MCF 10A (cell line): Measurements from ENCODE around the gene ACOXL. TPM values are rescaled to one million over a fixed set of nuclear protein-coding genes. Genes with fewer than 3 reads are reported as not detected.

ENCODE experiments used
- BruUV-seq: library from RNA; stranded (reverse); fragments of 400-500 nt; replicated peaks from 2 replicates; lab custom pipeline; 2021; lab: Mats Ljungman, UMichigan
- CTCF ChIA-PET: fragments of 300-600 bp; sonication (Branson Sonifier 250); formaldehyde crosslinking; extraction: SDS; loops from one replicate; lab custom pipeline; 2021; ENCODE audit warnings: antibody characterized with exemption, inconsistent platforms; lab: Yijun Ruan, JAX
- POLR2A ChIA-PET: fragments of 300-600, 350-650 bp; sonication (Branson Sonifier 250); formaldehyde crosslinking; extraction: SDS; loops from one replicate; lab custom pipeline; 2020; ENCODE audit warnings: antibody characterized with exemption, inconsistent platforms; lab: Yijun Ruan, JAX
- DNase-seq: peaks from one replicate; pipeline ENCODE4 v3.0.0-alpha.2; 2018; ENCODE audit not compliant: unreplicated experiment
- H3K27ac Mint-ChIP-seq: one replicate; pipeline ENCODE4 v1.8.0; 2022; ENCODE audit warnings: mild to moderate bottlenecking, low read depth, mixed read lengths; ENCODE audit not compliant: unreplicated experiment
- H3K27me3 Mint-ChIP-seq: one replicate; pipeline ENCODE4 v1.8.0; 2022; ENCODE audit warnings: mixed read lengths; ENCODE audit not compliant: insufficient read depth, unreplicated experiment
- H3K36me3 Mint-ChIP-seq: one replicate; pipeline ENCODE4 v1.8.0; 2022; ENCODE audit warnings: mild to moderate bottlenecking, moderate library complexity, mixed read lengths; ENCODE audit not compliant: insufficient read depth, unreplicated experiment
- H3K4me1 Mint-ChIP-seq: one replicate; pipeline ENCODE4 v1.8.0; 2022; ENCODE audit warnings: mixed read lengths; ENCODE audit not compliant: insufficient read depth, unreplicated experiment
- H3K4me3 Mint-ChIP-seq: one replicate; pipeline ENCODE4 v1.8.0; 2022; ENCODE audit warnings: mild to moderate bottlenecking, moderate library complexity, mixed read lengths; ENCODE audit not compliant: unreplicated experiment
- H3K9me3 Mint-ChIP-seq: one replicate; pipeline ENCODE4 v1.8.0; 2022; ENCODE audit warnings: mixed read lengths; ENCODE audit not compliant: unreplicated experiment
- intact Hi-C: fragments of 100-400 bp; cut with micrococcal nuclease; formaldehyde crosslinking; loops from 2 replicates; pipeline ENCODE4 v1.14.1; 2022
- total RNA-seq: library from RNA; stranded (reverse); gene quantifications from 2 replicates; pipeline ENCODE4 v1.2.3, GENCODE V29; 2022
- TF ChIP-seq, protein P1 (sequence below): fragments of 200-600 bp; IDR thresholded peaks from one replicate; pipeline ENCODE4 v1.8.0; 2022; ENCODE audit warnings: antibody characterized with exemption, mild to moderate bottlenecking; ENCODE audit not compliant: unreplicated experiment

Gene ACOXL
- total RNA-seq, 1 experiment from 2014 or later: not detected

DNA sequence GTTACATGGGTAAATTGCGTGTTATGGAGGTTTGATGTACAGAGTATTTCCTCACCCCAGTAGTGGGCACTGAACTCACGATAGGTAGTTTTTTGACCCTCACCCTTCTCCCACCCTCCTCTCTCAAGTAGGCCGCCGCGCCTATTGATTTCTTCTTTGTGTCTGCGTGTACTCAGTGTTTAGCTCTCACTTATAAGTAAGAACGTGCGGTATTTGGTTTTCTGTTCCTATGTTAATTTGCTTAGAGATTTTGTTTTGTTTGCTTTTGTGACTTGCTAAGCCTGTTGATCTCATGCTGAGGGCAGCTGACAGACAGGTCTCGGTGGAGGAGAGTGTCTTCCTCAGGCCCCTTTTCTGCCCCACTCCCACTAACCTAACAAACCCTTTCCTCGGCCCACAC lies 36.2 kb downstream of the ACOXL start:
- no peak for DNase-seq
- Mint-ChIP-seq H3K27me3 (peaks cover 35% of the 10 kb centered on the region), H3K4me3 (no peak overlapping the region), H3K36me3 (no peaks in the 10 kb centered on the region), H3K4me1 (peaks cover 8% of the 10 kb centered on the region), H3K27ac (no peak overlapping the region), H3K9me3 (no peaks in the 10 kb centered on the region)
- BruUV-seq: no TSS peak
- TF ChIP-seq, protein P1, sequence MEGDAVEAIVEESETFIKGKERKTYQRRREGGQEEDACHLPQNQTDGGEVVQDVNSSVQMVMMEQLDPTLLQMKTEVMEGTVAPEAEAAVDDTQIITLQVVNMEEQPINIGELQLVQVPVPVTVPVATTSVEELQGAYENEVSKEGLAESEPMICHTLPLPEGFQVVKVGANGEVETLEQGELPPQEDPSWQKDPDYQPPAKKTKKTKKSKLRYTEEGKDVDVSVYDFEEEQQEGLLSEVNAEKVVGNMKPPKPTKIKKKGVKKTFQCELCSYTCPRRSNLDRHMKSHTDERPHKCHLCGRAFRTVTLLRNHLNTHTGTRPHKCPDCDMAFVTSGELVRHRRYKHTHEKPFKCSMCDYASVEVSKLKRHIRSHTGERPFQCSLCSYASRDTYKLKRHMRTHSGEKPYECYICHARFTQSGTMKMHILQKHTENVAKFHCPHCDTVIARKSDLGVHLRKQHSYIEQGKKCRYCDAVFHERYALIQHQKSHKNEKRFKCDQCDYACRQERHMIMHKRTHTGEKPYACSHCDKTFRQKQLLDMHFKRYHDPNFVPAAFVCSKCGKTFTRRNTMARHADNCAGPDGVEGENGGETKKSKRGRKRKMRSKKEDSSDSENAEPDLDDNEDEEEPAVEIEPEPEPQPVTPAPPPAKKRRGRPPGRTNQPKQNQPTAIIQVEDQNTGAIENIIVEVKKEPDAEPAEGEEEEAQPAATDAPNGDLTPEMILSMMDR: no peak
- intact Hi-C loops: no loop called here
- CTCF ChIA-PET: interaction anchor here (1.9 kb wide), 1 partner anchor 13 kb away, joined by 9 read pairs; no protein-coding TSS in a partner anchor
- POLR2A ChIA-PET: no interaction called here

DNA sequence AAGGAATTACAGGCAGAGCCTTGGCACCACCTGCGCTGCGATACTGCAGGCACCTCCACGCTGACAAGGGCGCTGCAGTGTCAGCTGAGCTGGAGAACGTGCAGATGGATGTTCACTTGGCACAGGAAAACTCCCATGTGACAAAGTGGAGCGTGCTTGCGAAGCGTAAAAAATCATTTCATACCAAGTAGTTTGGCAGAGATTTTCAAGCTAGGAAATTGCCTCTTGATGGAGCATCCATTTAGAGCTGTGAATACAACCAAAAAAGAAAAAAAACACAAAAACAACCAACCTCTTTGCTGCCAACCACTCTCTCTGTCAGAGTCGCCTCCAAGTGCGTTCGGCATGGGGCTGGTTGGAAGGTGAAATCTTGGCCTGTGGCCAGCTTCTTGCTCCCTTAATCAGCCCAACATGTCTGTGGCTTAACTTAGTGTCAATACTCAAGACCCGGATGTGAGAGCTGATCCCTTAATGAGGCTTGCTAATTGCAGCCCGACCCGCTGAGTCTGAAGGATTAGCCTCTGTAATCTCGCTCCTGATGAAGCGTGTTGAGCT lies 38.1 kb downstream of the ACOXL start:
- CTCF ChIA-PET: interaction anchor here (0.6 to 1.3 kb wide), 2 partner anchors 15 to 350 kb away, joined by 3 to 4 read pairs; no protein-coding TSS in a partner anchor

DNA sequence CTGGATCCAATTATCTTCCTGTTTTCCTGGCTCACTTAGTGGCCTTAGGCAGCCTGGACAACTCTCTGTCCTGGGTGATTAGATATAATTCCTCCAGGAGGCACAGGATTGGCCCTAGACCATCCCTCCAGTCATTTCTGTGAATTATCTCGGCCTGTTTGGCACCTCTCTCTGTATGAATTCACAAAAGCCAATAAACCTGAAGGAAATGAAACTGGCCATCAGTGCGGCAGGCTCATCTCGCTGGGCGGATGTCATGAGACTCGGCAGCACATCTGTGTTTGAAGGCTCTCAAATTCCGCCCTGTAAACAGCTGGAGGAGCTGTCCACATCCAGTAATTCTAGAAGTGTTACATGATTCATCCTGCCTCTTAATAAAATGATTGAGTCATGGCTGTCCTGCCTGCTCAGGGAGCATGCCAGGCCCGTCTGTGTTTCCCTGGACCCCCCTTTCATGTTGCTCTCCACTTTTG lies 38.6 kb downstream of the ACOXL start:
- Mint-ChIP-seq H3K27ac (no peak overlapping the region), H3K9me3 (no peaks in the 10 kb centered on the region), H3K27me3 (peaks cover 55% of the 10 kb centered on the region), H3K4me1 (peaks cover 8% of the 10 kb centered on the region), H3K4me3 (peak overlapping the region; percentile 16), H3K36me3 (no peaks in the 10 kb centered on the region)
- TF ChIP-seq, protein P1: no peak
- DNase-seq: peak; percentile 52
- CTCF ChIA-PET: interaction anchor here (0.6 to 1.3 kb wide), 4 partner anchors 14 to 349 kb away, joined by 3 to 4 read pairs (median 4); no protein-coding TSS in a partner anchor
- no TSS peak for BruUV-seq
- intact Hi-C loops: no loop called here
- POLR2A ChIA-PET: interaction anchor here (0.7 to 1.1 kb wide), 3 partner anchors 18 to 253 kb away, joined by 4 read pairs; no protein-coding TSS in a partner anchor

More for the DNA sequence above, 38.1 kb downstream of the ACOXL start:
- H3K27ac Mint-ChIP-seq: no peak overlapping the region
- peaks cover 54% of the 10 kb centered on the region for H3K27me3 Mint-ChIP-seq
- no TSS peak for BruUV-seq
- no peak overlapping the region for H3K4me3 Mint-ChIP-seq
- intact Hi-C loops: no loop called here
- POLR2A ChIA-PET: interaction anchor here (1.1 kb wide), 2 partner anchors 19 to 21 kb away, joined by 4 read pairs; no protein-coding TSS in a partner anchor
- no peak for DNase-seq
- H3K9me3 Mint-ChIP-seq: no peaks in the 10 kb centered on the region
- H3K36me3 Mint-ChIP-seq: no peaks in the 10 kb centered on the region
- TF ChIP-seq, protein P1: no peak
- peaks cover 8% of the 10 kb centered on the region for H3K4me1 Mint-ChIP-seq

DNA sequence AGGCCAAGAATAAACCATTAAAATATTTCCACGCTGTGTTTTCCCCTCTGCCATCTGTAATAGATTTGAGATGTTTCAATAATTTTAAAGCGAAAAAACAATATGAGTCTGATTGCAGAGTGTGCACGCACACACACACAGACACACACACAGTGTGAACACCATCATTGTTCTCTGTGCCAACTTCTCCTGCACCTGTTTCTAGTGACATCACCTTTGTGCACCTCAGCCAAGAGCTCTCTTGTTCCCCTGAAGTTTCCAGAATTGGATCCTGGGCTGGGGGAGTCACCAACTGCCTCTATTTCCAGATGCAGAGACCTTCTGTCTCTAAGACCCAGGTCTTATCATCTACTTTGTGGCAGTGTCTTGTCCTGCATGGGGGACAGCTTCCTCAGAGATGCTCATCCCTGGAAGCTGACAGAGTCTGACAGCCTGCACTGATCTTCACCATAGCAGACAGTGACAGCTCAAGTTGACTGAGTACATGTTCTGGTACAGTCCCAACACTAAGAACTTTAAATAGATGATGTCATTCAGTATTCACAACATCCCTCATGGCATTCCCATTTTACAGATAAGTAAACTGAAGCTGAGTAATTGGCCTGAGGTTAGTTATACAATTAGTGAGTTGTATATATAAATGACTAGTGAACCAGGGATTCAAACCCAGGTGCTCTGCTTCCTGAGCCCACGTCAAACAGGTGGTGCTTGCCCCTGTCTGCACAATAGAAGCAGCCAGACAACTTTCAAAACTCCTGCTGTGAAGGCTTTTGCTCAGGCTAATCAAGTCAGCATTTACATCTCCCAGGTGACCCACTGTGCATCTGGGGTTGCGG lies 39.4 kb downstream of the ACOXL start:
- BruUV-seq: no TSS peak
- H3K36me3 Mint-ChIP-seq: no peaks in the 10 kb centered on the region
- no peaks in the 10 kb centered on the region for H3K9me3 Mint-ChIP-seq
- peaks cover 8% of the 10 kb centered on the region for H3K4me1 Mint-ChIP-seq
- H3K27me3 Mint-ChIP-seq: peaks cover 55% of the 10 kb centered on the region
- TF ChIP-seq, protein P1: no peak
- H3K27ac Mint-ChIP-seq: no peak overlapping the region
- intact Hi-C loops: no loop called here
- no peak for DNase-seq
- ChIA-PET POLR2A (interaction anchor here (0.7 kb wide), 1 partner anchor 252 kb away, joined by 4 read pairs; no protein-coding TSS in a partner anchor), CTCF (interaction anchor here (0.5 to 0.8 kb wide), 4 partner anchors 15 to 338 kb away, joined by 3 to 4 read pairs (median 3); no protein-coding TSS in a partner anchor)
- no peak overlapping the region for H3K4me3 Mint-ChIP-seq
